ENCODE results near the gene CAPSL. TPM values are rescaled to one million over a fixed set of nuclear protein-coding genes. Genes with fewer than 3 reads are reported as not detected.
"Not testable (repeated sequence)": the region's sequence is repeated elsewhere in the genome, so short reads cannot be mapped to it uniquely, and the experiment has no call there.

CAPSL gene
- total and polyA plus RNA-seq, 9 donors = 0.85 to 28.8 (median 1.8) TPM; not detected in 4

DNA sequence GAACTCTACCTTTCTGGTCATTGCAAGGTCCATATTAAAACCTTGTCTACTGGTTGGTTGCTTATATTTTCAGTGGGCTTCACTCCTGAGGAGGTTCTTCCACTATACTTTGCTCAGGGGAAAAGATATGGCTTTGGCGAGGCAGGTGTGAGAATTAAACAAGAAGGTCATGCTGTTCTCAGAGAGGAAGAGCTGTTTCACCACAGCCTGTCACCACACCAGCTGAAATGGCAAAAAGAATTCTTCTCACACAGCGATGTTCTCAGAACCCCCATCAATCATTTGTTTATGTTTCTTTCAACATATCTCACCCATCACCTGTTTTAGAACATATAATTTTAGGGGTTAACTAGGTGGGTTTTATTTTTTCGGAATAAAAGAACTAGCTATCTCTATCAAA is 38.6 kb downstream of the CAPSL start:
- WGBS, 3 donors = 50 to 53% (median 51%) methylated on average over 3 of the region's 3 CpGs
- TF ChIP-seq EP300 (IDR thresholded peaks at IDR 0.05) (no peak), POLR2A (IDR thresholded peaks at IDR 0.05) (no peak)
- TF ChIP-seq, protein P1, sequence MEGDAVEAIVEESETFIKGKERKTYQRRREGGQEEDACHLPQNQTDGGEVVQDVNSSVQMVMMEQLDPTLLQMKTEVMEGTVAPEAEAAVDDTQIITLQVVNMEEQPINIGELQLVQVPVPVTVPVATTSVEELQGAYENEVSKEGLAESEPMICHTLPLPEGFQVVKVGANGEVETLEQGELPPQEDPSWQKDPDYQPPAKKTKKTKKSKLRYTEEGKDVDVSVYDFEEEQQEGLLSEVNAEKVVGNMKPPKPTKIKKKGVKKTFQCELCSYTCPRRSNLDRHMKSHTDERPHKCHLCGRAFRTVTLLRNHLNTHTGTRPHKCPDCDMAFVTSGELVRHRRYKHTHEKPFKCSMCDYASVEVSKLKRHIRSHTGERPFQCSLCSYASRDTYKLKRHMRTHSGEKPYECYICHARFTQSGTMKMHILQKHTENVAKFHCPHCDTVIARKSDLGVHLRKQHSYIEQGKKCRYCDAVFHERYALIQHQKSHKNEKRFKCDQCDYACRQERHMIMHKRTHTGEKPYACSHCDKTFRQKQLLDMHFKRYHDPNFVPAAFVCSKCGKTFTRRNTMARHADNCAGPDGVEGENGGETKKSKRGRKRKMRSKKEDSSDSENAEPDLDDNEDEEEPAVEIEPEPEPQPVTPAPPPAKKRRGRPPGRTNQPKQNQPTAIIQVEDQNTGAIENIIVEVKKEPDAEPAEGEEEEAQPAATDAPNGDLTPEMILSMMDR (IDR thresholded peaks at IDR 0.05) = no peak

DNA sequence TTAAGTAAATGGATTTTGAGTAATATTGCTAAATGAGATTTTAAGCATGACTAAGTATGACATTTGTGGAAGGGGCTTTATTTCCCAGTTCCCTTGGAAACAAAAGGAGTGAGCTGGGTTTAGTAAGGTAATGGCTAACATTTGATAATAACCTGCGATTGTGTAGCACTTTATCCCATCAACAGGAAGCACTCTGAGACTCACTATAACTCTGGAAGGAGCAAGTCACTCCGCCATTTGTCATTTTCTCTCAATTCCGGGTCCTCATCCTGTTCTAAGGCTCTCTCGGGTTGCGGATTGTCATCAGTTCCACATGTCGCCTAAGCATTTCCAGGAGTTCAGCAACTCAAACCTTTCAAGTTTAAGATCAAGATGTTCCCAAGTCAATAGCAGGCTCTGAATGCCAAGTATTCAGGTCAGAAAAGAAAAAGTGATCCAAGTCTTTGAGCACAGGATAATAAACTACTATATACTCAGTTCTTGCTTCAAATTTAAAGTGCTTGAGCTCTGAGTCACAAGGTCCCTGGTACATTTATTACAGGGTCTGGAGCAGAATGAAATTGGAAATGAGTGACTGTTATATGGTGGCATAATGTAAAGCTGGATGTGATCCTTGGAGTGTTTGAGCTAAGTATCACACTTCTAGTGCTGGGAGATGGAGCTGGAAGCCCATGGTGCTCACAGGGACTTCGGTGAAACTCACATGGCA is 39.3 kb downstream of the CAPSL start:
- TF ChIP-seq POLR2A (IDR thresholded peaks at IDR 0.05) (no peak), EP300 (IDR thresholded peaks at IDR 0.05) (no peak)
- TF ChIP-seq, protein P1 (IDR thresholded peaks at IDR 0.05) = no peak
- 74 to 89% (median 89%) methylated on average over 7 of the region's 7 CpGs for WGBS, 3 donors
- Histone ChIP-seq H3K4me3 (no peak overlapping the region), H3K4me1 (ENCODE audit: insufficient read depth) (no peaks in the 10 kb centered on the region), H3K9me3 (no peaks in the 10 kb centered on the region), H3K36me3 (no peaks in the 10 kb centered on the region), H3K27ac (no peak overlapping the region), H3K27me3 (no peaks in the 10 kb centered on the region)
- DNase-seq = no peak
- intact Hi-C loops (cut with DNase I) = no loop called here

More for the DNA sequence above, 38.6 kb downstream of the CAPSL start:
- no peaks in the 10 kb centered on the region for H3K27me3 ChIP-seq
- no peaks in the 10 kb centered on the region for H3K36me3 ChIP-seq
- no peaks in the 10 kb centered on the region for H3K9me3 ChIP-seq
- H3K4me1 ChIP-seq (ENCODE audit: insufficient read depth) = no peaks in the 10 kb centered on the region
- H3K27ac ChIP-seq = no peak overlapping the region
- DNase-seq = no peak
- H3K4me3 ChIP-seq = no peak overlapping the region
- intact Hi-C loops (cut with DNase I) = no loop called here

DNA sequence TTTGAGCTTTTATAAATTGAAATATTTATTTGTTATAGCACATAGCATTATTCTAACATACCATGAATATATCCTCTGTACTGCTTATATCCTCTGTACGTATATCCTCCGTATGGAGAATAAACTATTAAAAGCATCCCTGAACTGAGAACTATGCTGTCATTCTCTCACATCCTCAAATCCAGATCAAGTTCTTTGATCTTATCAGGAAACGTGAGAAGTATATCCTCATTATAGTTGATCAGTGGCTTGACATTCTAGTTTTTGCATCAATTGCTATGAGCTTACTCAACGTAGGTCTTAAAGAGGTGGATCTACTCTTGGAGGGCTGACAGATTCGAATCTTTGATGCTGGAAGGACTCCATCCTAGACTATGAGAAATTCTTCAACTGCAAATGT is 44.3 kb downstream of the CAPSL start:
- TF ChIP-seq EP300 (IDR thresholded peaks at IDR 0.05) = no peak
- TF ChIP-seq, protein P1 (IDR thresholded peaks at IDR 0.05) = no peak
- TF ChIP-seq POLR2A (IDR thresholded peaks at IDR 0.05) = no peak
- H3K27me3 ChIP-seq = no peaks in the 10 kb centered on the region
- H3K4me3 ChIP-seq = no peak overlapping the region
- intact Hi-C loops (cut with DNase I) = no loop called here
- no peak overlapping the region for H3K27ac ChIP-seq
- no peak for DNase-seq
- no peaks in the 10 kb centered on the region for H3K4me1 ChIP-seq (ENCODE audit: insufficient read depth)
- no peaks in the 10 kb centered on the region for H3K9me3 ChIP-seq
- WGBS, 3 donors = 84 to 87% (median 86%) methylated on average over 5 of the region's 5 CpGs
- H3K36me3 ChIP-seq = no peaks in the 10 kb centered on the region

DNA sequence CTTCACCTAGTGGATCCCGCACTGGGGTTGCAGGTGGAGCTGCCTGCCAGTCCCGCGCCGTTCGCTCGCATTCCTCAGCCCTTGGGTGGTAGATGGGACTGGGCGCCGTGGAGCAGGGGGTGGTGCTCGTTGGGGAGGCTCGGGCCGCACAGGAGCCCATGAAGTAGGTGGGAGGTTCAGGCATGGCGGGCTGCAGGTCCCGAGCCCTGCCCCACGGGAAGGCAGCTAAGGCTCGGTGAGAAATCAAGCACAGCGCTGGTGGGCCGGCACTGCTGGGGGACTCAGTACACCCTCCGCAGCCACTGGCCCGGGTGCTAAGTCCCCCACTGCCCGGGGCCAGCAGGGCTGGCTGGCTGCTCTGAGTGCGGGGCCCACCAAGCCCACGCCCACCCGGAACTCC is 45.6 kb downstream of the CAPSL start:
- H3K4me1 ChIP-seq (ENCODE audit: insufficient read depth); intact Hi-C loops (cut with DNase I); H3K4me3 ChIP-seq; DNase-seq; H3K9me3 ChIP-seq; H3K27ac ChIP-seq; H3K27me3 ChIP-seq; H3K36me3 ChIP-seq: not testable (repeated sequence)
- WGBS, 3 donors = 93 to 98% (median 96%) methylated on average over 12 to 19 of the region's 23 CpGs

Measured in ovary (tissue), 9 donors.